Transverse colon (tissue), 4 donors: ENCODE results near the gene CRHR2.

Experiments used
- CTCF ChIP-seq, 5 experiments: fragments of 200-600 bp in 3 of 5; fragments of 450-650 bp in 2 of 5; sonication (generic) in 3 of 5; IDR thresholded peaks; 1 replicate in 2 of 5; 2 replicates in 3 of 5; pipeline ENCODE4 v1.5.1; 2016 to 2017; ENCODE audit warnings: antibody characterized with exemption in 5 of 5, inconsistent platforms in 3 of 5, mild to moderate bottlenecking in 2 of 5, moderate library complexity in 1 of 5
- EP300 ChIP-seq: sonication (generic); formaldehyde crosslinking; IDR thresholded peaks from one replicate; pipeline ENCODE4 v1.6.1; 2017; ENCODE audit warnings: antibody characterized with exemption, low read depth
- POLR2A ChIP-seq: fragments of 450-650 bp; IDR thresholded peaks from one replicate; pipeline ENCODE4 v1.6.1; 2016; ENCODE audit warnings: antibody characterized with exemption, mild to moderate bottlenecking, moderate library complexity
- POLR2AphosphoS5 ChIP-seq, 3 donors: sonication (generic); formaldehyde crosslinking; IDR thresholded peaks; one replicate each; pipeline ENCODE4 v1.6.1; 2016; ENCODE audit warnings: antibody characterized with exemption in 3 of 3

- TF ChIP-seq POLR2AphosphoS5 (IDR thresholded peaks at IDR 0.05) (no peak), CTCF (IDR thresholded peaks at IDR 0.05) (no peak), POLR2A (no peak), EP300 (no peak)
These were observed 48.0 kb downstream of the CRHR2 start for GRCh38 chr7:30634193-30634626.
